Panc1 (cell line): Measurements from ENCODE around the gene PPIE. TPM values are rescaled to one million over a fixed set of nuclear protein-coding genes. Genes with fewer than 3 reads are reported as not detected.

Experiments used
- ATAC-seq: fragments of 200-7000 bp; cut with Tn5 transposase; 2 replicates; pipeline ENCODE4 v1.9.1; 2020; ENCODE audit warnings: mild to moderate bottlenecking, moderate library complexity
- BruUV-seq: library from RNA; stranded (reverse); fragments of 400-500 nt; replicated peaks from 2 replicates; lab custom pipeline; 2021; lab: Mats Ljungman, UMichigan
- CTCF ChIA-PET: fragments of 300-600 bp; sonication (Branson Sonifier 250); formaldehyde crosslinking; loops from one replicate; lab custom pipeline; 2022; ENCODE audit warnings: antibody characterized with exemption; lab: Charles Lee
- POLR2A ChIA-PET: fragments of 300-600 bp; sonication (Branson Sonifier 250); formaldehyde crosslinking; loops from one replicate; lab custom pipeline; 2022; ENCODE audit warnings: antibody characterized with exemption; lab: Charles Lee
- DNase-seq: peaks from one replicate; pipeline ENCODE4 v3.0.0-alpha.2; 2010; ENCODE audit warnings: low read depth, low spot score
- H3K27ac ChIP-seq: 2 replicates; pipeline ENCODE4 v1.5.1; 2011; ENCODE audit warnings: mild to moderate bottlenecking, low read length, inconsistent platforms
- H3K27me3 ChIP-seq: fragments of 200-500 bp; sonication (Bioruptor generic); 2 replicates; pipeline ENCODE4 v1.6.0; 2014; ENCODE audit warnings: low read length, inconsistent platforms; ENCODE audit not compliant: control insufficient read depth, insufficient read depth
- H3K36me3 ChIP-seq: fragments of 200-500 bp; sonication (Bioruptor generic); 2 replicates; pipeline ENCODE4 v1.5.1; 2014; ENCODE audit warnings: inconsistent platforms, mild to moderate bottlenecking, low read length, moderate library complexity; ENCODE audit not compliant: control insufficient read depth, insufficient read depth
- H3K4me1 ChIP-seq: 2 replicates; pipeline ENCODE4 v1.5.1; 2011; ENCODE audit warnings: inconsistent platforms, mild to moderate bottlenecking, low read length, moderate library complexity; ENCODE audit not compliant: control insufficient read depth, insufficient read depth
- H3K4me3 ChIP-seq, 2 experiments: 2 replicates each; pipeline ENCODE4 v1.5.1; 2011 to 2012; ENCODE audit warnings: low read depth in 2 of 2, low read length in 2 of 2, mild to moderate bottlenecking in 2 of 2, inconsistent platforms in 1 of 2, moderate library complexity in 1 of 2
- H3K9me3 ChIP-seq: fragments of 200-500 bp; sonication (Bioruptor generic); 2 replicates; pipeline ENCODE4 v1.5.1; 2014; ENCODE audit warnings: low read depth, mild to moderate bottlenecking, inconsistent platforms, low read length, moderate library complexity; ENCODE audit not compliant: control insufficient read depth, insufficient read depth
- POLR2AphosphoS5 ChIP-seq: IDR thresholded peaks from 2 replicates; pipeline ENCODE4 v1.6.1; 2012; ENCODE audit warnings: mild to moderate bottlenecking, low read depth, low read length, moderate library complexity
- SIN3A ChIP-seq: IDR thresholded peaks from 2 replicates; pipeline ENCODE4 v1.6.1; 2012; ENCODE audit warnings: low read depth, mild to moderate bottlenecking, low read length, moderate library complexity, borderline replicate concordance; ENCODE audit not compliant: insufficient read depth
- TCF7L2 ChIP-seq: IDR thresholded peaks from 2 replicates; pipeline ENCODE4 v1.6.1; 2011; ENCODE audit warnings: mild to moderate bottlenecking, low read depth, low read length, inconsistent platforms
- in situ Hi-C: cut with HindIII; loops from 2 replicates; pipeline ENCODE4 v1.10.0; 2016; ENCODE audit warnings: low sequenced_read_pairs, low pct_unique_long_range_greater_than_20kb
- intact Hi-C: fragments of 100-400 bp; cut with micrococcal nuclease; formaldehyde crosslinking; loops from one replicate; pipeline ENCODE4 v1.10.0; 2022; ENCODE audit not compliant: unreplicated experiment
- total RNA-seq: library from RNA; stranded (reverse); gene quantifications from one replicate; pipeline ENCODE4 v1.2.1, GENCODE V29; 2021; ENCODE audit not compliant: unreplicated experiment
- TF ChIP-seq, protein P1 (sequence below): fragments of 450-650 bp; IDR thresholded peaks from 2 replicates; pipeline ENCODE4 v1.5.1; 2017; ENCODE audit warnings: mild to moderate bottlenecking
- TF ChIP-seq, protein P2 (sequence below), 2 experiments: IDR thresholded peaks; 2 replicates each; pipeline ENCODE4 v1.6.1; 2011 to 2012; ENCODE audit warnings: low read depth in 2 of 2, control low read depth in 1 of 2, low read length in 1 of 2, mild to moderate bottlenecking in 1 of 2, moderate library complexity in 1 of 2; ENCODE audit not compliant: insufficient read depth in 1 of 2

The PPIE gene
- total RNA-seq, 1 experiment from 2014 or later, result 53.0 TPM

- CTCF ChIA-PET, result no interaction called here
- DNase-seq (no peak), ATAC-seq (no peak)
- Histone ChIP-seq H3K4me3 (no peak overlapping the region), H3K36me3 (no peaks in the 10 kb centered on the region), H3K4me1 (peaks cover 3% of the 10 kb centered on the region; the same call in 1 of the 2 replicates), H3K9me3 (no peaks in the 10 kb centered on the region), H3K27me3 (peaks cover 18% of the 10 kb centered on the region), H3K27ac (no peak overlapping the region)
- BruUV-seq, result no TSS peak
- intact Hi-C loops, result no loop called here
- TF ChIP-seq SIN3A (no peak), POLR2AphosphoS5 (no peak), TCF7L2 (no peak)
- TF ChIP-seq, protein P1, sequence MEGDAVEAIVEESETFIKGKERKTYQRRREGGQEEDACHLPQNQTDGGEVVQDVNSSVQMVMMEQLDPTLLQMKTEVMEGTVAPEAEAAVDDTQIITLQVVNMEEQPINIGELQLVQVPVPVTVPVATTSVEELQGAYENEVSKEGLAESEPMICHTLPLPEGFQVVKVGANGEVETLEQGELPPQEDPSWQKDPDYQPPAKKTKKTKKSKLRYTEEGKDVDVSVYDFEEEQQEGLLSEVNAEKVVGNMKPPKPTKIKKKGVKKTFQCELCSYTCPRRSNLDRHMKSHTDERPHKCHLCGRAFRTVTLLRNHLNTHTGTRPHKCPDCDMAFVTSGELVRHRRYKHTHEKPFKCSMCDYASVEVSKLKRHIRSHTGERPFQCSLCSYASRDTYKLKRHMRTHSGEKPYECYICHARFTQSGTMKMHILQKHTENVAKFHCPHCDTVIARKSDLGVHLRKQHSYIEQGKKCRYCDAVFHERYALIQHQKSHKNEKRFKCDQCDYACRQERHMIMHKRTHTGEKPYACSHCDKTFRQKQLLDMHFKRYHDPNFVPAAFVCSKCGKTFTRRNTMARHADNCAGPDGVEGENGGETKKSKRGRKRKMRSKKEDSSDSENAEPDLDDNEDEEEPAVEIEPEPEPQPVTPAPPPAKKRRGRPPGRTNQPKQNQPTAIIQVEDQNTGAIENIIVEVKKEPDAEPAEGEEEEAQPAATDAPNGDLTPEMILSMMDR, result no peak
- TF ChIP-seq, protein P2, sequence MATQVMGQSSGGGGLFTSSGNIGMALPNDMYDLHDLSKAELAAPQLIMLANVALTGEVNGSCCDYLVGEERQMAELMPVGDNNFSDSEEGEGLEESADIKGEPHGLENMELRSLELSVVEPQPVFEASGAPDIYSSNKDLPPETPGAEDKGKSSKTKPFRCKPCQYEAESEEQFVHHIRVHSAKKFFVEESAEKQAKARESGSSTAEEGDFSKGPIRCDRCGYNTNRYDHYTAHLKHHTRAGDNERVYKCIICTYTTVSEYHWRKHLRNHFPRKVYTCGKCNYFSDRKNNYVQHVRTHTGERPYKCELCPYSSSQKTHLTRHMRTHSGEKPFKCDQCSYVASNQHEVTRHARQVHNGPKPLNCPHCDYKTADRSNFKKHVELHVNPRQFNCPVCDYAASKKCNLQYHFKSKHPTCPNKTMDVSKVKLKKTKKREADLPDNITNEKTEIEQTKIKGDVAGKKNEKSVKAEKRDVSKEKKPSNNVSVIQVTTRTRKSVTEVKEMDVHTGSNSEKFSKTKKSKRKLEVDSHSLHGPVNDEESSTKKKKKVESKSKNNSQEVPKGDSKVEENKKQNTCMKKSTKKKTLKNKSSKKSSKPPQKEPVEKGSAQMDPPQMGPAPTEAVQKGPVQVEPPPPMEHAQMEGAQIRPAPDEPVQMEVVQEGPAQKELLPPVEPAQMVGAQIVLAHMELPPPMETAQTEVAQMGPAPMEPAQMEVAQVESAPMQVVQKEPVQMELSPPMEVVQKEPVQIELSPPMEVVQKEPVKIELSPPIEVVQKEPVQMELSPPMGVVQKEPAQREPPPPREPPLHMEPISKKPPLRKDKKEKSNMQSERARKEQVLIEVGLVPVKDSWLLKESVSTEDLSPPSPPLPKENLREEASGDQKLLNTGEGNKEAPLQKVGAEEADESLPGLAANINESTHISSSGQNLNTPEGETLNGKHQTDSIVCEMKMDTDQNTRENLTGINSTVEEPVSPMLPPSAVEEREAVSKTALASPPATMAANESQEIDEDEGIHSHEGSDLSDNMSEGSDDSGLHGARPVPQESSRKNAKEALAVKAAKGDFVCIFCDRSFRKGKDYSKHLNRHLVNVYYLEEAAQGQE (IDR thresholded peaks at IDR 0.05; ENCODE audit: insufficient read depth in 1 of 2, low read depth in 2 of 2, low read length in 1 of 2), result no peak
- POLR2A ChIA-PET, result interaction anchor here (0.7 kb wide), 1 partner anchor 242 kb away, joined by 3 read pairs; no protein-coding TSS in a partner anchor
- in situ Hi-C loops, result no loop called here
Measured at GRCh38 chr1:39695016-39695415, 43.7 kb upstream of the PPIE start.

DNA sequence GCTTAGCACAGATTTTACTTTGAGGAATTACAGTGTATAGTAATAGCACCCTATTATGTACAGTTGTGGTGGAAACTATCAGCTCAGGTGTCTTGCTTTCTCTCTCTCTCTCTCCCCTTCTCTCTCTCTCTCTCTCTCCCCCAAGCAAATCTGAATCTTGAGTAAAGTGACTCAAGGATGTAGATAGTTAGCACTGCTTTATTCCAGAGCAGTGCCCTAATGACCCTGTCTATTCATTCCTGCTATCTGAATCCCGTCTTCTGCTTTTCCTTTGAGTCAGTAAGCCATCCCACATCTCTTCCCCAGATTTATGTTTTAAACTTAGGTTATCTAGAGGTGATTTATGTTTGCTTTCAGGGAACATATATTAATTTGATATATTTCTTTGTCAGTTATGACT is 42.2 kb upstream of the PPIE start:
- DNase-seq, result no peak
- Histone ChIP-seq H3K27ac (no peak overlapping the region), H3K4me3 (no peak overlapping the region), H3K27me3 (peaks cover 18% of the 10 kb centered on the region), H3K36me3 (no peaks in the 10 kb centered on the region), H3K9me3 (no peaks in the 10 kb centered on the region), H3K4me1 (no peaks in the 10 kb centered on the region)
- TF ChIP-seq POLR2AphosphoS5 (no peak), SIN3A (no peak), TCF7L2 (no peak)
- TF ChIP-seq, protein P2 (IDR thresholded peaks at IDR 0.05; ENCODE audit: insufficient read depth in 1 of 2, low read depth in 2 of 2, low read length in 1 of 2), result no peak
- TF ChIP-seq, protein P1, result no peak
- intact Hi-C loops (no loop called here), in situ Hi-C loops (no loop called here)
- CTCF ChIA-PET, result interaction anchor here (0.7 kb wide), 1 partner anchor 24 kb away, joined by 3 read pairs; no protein-coding TSS in a partner anchor
- ATAC-seq, result no peak
- BruUV-seq, result no TSS peak
- POLR2A ChIA-PET, result no interaction called here
